Measurements from ENCODE around the gene GRID2.

The GRID2 gene

DNA sequence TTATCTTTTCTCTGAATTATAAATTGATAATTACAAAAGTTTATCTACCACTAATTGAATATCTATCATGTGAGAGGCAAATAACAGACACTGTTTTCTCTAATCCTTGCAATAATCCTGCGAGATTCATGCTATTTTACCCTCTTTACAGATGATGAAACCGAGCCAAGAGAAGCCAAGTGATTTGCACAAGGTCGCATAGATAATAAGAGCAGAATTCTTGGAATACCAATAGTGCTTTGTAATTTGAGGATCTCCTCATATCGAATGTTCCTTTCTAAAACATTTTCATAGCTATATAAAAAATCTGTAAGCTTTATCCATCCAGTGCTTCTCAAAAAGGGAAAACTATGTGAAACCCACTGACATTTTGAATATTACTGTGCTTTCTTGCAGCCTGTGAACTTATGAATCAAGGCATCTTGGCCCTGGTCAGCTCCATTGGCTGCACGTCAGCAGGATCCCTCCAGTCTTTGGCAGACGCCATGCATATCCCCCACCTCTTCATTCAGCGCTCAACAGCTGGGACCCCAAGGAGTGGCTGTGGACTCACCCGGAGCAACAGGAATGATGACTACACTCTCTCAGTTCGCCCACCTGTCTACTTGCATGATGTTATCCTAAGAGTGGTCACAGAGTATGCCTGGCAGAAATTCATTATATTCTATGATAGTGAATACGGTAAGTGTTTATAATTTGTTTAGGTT, 781.0 kb downstream of the GRID2 start:
- DNase-seq (ENCODE audit: low spot score), result no peak

DNA sequence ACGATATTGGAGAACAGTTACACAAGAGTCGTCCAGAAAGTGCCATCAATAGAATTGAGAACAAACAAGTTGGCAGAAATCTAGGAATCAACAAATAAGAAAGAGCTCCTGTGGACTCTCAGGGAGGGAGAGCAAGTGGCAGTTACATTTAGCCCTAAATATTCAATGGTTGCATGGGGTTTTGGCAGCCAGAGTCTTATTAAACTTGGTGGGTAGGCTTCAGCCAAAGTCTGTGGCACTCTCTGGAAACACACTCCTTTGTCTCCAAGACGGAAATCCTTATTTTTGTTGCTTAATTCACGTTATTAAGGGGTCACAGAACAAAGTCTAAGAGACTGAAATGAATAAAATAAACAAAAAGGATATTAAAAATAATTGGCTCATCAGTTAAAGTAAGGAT, 782.6 kb downstream of the GRID2 start:
- no peak for DNase-seq (ENCODE audit: low spot score)

DNA sequence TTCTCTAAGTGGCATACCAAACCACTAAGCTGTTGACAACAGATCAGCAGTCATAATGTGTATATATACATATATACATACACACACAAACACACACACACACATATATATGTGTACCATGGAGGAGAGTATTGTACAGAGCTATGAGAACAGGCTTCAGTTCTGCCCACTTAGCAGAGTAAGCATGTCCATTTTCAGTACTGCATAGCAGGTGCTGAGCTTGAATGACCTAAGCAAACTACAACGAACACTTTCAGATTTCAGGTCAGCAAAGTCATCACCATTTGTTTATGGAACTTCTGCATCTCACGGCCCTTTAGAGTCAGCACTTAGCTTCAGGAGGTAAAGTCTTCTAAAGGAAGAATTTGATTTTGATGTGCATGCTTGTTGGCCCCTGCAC, 789.0 kb downstream of the GRID2 start:
- no peak for DNase-seq (ENCODE audit: low spot score)

DNA sequence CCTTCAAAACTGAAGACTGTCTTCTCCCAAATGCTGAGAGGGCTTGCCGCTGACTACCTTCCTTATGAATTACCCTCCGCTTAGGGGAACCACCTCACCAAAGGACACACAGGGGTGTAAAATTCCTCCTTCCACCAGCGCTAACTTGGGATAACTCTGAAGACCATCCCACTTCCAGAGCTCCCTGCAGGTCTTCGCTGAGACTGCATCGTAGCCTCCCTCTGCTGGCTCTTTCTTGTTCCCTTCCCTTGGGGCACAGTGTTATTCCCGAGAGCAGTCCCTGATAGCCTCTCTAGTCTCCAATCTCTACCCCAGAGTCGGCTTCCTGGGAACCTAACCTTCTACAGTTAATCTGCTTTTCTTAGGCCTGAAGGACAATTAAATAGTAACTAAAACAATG, 799.3 kb downstream of the GRID2 start:
- DNase-seq (ENCODE audit: low spot score), result no peak

DNA sequence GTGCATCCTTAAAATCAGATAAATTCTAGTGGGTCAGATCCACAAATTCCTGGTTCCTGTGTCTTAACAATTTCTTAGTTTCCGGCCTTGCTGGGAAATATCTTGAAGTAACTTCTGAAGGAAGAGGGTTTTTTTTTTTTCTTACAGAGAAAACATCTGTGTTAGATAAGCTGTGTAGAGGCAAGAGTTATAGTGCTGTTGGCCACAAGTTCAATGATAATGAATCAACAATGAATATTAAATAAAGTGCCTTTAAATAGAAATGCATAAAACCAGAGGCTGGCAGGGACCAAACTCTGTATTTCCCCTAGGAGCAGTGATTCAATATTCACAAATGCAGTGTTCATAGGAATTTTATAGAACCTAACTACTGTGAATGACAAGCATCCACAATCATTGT, 812.9 kb downstream of the GRID2 start:
- DNase-seq (ENCODE audit: low spot score), result no peak

DNA sequence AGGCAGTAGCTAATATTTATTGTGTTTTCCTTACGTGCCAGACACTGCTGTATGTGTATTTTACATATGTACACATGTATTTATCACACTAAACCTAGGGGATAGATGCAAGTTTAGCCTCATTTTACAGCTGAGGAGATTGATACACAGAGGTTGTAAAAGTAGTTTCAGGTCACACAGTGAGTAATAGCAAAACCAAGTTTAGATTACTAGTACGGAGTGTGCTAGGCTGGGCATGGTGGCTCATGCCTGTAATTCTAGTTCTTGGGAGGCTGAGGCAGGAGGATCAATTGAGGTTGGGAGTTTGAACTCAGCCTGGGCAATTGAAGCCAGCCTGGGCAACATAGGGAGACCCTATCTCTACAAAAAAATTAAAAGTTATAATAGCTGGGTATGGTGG, 823.7 kb downstream of the GRID2 start:
- DNase-seq (ENCODE audit: low spot score), result no peak

DNA sequence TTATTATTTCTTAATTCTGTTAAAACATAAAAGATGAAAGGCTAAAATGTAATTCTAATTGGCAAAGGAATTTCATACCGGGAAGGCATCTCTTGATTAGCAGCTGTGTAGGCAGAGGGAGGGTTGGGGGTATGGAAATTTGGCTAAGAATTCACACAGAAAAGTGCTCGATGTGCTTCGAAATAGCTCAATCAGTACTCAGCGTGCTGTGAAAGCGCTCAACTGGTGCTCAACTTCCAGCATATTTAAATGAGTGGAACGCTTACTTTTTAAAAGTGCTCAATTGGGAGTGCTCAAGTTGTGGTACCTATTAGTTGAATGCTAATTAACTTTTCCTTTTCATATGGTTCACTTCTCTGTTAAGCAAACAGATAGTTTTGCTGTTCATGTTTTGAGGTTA, 828.9 kb downstream of the GRID2 start:
- DNase-seq (ENCODE audit: low spot score), result no peak

DNA sequence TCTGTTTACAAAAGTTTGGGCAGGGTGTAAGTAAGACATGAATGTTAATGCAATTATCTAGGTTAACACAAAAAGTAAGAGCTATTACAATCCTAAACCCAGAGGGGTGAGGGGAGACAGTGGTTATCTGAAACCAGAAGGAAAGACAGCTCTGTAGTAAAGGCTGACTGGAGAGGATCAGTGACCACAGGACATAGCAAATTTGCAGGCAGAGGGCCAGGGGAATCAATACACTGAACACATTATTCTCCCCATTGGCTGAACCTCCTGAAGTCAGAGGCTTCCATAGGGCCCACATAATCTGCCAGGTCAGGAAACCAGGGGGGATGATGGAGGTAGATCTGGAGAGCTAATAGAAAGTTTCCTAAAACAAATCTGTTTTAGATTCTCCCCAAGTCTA, 835.4 kb downstream of the GRID2 start:
- DNase-seq (ENCODE audit: low spot score), result no peak

DNA sequence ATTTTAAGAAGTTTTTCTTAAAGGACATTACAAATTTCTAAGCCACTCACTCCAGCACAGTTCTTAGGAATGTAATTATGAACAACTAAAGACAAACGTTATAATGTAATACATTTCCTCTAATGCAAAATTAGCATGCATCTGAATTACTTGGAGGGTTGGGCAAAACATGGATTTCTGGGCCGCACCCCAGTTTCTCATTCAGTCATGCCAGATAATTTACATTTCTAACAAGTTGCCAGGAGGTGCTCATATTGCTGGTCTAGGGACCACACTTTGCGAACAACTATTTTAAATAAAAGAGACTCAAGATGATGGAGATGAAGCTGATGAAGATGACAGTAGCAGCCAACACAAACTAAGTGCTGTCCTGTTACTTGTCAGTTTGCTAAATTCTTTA, 840.1 kb downstream of the GRID2 start:
- DNase-seq (ENCODE audit: low spot score), result no peak

DNA sequence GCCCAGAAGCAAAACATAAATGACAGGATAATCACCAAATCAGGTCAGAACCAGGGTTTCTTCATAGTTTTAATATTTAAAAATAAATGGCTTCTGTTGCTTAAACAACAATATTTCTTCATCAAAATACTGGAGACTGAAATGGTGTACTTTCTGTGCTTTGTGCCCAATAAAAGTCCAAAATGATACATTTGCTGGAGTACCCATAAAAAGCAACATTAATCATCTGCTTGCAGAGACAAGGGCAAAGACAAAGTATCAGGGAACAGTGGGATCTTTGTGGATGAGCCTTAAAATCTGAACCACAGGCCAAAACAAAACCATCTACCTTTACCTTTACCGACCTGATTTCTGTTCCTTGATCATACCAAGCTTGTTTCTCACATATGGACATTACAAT, 840.9 kb downstream of the GRID2 start:
- no peak for DNase-seq (ENCODE audit: low spot score)

DNA sequence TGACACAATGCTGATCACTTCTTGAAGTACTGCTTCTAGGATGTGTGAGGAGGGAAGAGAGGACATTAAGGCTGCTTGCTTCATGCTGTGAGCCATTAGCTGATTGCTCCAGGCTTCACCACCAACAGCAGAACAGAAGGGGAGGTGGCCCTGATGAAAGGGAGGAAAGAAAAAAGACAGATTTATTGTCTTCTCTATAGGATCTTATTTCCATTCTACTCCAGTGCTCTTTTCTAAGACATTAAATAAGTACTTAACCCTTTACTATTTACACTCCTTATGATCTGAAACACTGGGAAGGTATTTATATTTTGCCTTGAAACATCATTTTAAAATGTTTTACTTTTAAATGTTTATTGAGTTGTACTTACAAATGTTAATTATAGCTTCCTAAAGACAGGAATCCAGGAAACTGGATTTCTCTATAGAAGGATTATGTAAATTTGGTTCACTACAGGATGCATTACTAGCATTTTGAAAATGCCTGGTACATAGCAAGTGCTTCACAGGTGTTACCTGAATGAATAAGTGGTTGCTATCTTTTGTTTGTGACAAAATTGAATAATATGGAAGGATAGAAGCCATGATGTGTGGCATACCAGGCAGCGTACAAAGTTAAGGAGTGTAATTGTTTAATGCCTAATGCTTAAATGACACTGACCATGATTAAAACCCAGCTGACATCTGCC, 843.9 kb downstream of the GRID2 start:
- no peak for DNase-seq (ENCODE audit: low spot score)

DNA sequence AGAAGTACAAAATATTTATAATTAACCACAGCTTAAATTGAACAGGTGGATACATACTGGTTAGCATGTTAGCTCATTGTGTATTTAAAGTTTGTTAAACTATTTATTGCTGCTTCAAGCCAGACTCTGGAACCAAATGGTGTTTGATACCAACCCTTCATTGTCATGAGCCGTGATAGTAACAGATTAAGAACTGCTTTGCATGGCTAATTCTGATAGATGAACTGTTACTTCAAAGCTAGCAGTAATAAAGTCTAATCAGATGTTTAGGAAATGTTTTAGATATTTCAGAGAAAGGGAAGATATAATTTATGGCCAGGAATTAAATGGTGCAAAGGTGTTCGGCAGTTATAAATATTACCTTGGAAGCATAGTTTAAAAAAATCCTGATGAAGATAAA, 848.7 kb downstream of the GRID2 start:
- DNase-seq (ENCODE audit: low spot score), result no peak

DNA sequence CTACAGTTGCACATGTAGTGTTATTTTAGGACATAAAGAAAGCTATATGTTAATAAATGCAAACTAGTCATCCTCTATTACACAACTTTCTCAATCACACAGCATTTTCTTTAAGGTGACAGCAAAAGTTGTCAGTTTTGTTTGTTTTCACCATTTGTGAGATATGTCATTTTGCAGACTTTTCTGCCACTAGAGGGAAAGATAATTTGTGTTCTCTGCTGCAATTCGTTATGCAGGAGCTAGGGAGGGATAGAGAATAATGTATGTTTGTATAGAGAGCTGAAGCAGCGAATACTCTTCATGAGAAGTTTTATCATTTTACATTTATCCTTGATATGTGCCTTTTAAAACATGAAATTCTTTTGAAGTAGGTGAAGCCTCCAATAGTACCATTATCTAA, 854.2 kb downstream of the GRID2 start:
- no peak for DNase-seq (ENCODE audit: low spot score)

DNA sequence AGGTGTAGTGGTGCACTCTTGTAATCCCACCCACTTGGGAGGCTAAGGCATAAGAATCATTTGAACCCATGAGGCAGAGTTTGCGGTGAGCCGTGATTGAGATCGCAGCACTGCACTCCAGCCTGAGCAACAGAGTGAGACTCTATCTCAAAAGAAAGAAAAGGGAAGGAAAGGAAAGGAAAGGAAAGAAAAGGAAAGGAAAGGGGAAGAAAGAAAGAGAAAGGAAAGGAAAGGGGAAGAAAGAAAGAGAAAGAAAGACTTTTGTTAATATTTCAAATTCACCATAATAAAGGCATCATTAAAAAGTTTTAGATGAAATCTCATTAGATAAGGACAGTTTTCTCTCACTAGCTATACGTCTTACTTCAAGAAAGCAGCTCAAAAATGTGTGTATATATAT, 864.3 kb downstream of the GRID2 start:
- no peak for DNase-seq (ENCODE audit: low spot score)

DNA sequence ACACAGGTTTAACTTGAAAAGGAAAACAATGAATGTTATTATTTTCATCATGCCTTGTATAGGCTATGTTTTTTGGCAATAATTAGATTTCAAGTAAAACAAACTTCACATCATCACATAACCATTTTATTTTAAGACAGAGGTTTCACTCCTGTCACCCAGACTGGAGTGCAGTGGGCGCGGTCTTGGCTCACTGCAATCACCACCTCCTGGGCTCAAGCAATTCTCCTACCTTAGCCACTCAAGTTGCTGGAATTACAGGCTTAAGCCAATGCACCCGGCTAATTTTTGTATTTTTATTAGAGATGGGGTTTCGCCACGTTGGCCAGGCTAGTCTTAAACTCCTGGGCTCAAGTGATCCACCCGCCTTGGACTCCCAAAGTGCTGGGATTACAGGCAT, 866.2 kb downstream of the GRID2 start:
- no peak for DNase-seq (ENCODE audit: low spot score)

DNA sequence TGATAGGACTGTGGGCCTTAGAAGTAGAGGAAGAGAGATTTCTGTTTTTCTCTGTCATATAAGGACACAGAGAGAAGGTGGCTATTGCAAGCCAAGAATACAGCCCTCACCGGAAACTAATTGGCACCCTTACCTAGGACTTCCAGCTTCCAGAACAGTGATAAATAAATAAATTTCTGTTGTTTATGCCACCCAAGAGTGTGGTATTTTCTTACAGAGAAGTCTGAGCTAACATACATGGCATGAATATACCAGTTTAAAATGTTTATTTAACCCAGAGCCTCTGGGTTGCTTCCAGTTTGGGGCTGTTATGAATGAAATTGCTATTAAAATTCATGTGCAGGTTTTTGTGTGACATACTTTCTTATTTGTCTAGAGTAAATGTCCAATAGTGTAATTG, 870.8 kb downstream of the GRID2 start:
- DNase-seq (ENCODE audit: low spot score), result no peak

DNA sequence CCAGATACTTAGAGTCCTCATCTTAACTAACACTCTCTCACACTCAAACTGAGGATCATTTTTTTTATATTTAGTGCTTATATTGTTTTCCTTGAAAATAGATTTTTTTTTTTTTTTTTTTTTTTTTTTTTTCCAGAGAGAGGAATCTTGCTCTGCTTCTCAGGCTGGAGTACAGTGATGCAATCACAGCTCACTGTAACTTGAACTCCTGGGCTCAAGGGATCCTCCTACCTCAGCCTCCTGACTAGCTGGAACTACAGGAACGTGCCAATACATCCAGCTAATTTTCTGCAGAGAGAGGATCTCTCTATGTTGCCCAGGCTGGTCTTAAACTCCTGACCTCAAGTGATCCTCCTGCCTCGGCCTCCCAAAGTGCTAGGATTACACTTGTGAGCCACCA, 874.5 kb downstream of the GRID2 start:
- DNase-seq (ENCODE audit: low spot score), result no peak

DNA sequence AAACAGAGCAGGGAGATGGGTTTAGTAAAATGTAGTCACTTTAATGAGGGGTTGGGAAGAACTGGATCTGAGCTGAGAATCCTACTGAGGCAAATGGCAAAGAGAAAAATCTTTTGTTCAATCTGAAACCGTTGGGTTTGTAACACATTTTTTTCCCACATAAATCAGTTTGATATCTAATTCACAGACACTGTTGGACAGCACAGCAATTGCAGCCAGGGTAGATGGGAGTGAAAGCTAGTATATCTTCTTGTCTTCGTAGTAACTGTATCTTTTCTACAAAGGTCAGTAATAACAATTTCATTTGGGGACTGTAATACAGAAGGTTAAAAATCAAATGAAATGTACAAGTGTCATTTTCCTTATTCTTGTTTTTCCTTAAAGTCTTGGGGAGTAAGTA, 875.3 kb downstream of the GRID2 start:
- no peak for DNase-seq (ENCODE audit: low spot score)

DNA sequence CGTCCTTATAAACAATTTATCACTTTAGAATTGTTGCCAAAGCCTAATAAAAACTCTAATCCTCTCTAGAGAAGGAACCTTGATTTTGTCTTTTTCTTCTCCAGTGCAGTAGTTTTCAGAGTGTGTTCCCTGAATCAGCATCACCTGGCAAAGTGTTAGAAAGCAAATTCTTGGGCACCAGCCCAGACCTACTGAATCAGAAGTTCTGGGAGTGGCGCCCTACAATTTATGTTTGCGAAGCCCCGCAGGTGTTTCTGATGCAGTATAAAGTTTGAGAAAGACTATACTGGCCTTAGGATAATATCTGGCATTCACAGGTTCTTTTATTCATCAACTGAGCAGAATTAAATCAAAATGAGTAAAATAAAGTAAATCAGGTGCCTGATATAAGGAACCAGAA, 879.0 kb downstream of the GRID2 start:
- DNase-seq (ENCODE audit: low spot score), result no peak

DNA sequence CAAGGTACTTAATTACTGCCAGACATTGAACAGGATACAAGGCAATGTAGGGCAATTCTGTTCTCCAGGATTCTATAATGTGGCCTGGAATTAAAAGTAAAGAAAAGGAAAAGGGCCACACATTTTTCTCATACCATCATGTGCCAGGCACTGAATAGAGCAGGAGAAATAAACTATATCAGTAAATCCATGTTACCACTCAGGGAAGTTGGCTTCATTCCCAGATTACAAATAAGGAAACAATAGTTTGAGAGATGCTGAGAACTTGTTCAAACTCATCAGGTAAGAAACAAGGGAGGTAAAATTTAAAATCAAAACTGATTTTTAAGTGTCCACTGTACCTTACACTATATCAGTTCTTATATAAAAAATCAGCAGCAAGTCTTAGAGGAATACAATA, 879.8 kb downstream of the GRID2 start:
- no peak for DNase-seq (ENCODE audit: low spot score)

DNA sequence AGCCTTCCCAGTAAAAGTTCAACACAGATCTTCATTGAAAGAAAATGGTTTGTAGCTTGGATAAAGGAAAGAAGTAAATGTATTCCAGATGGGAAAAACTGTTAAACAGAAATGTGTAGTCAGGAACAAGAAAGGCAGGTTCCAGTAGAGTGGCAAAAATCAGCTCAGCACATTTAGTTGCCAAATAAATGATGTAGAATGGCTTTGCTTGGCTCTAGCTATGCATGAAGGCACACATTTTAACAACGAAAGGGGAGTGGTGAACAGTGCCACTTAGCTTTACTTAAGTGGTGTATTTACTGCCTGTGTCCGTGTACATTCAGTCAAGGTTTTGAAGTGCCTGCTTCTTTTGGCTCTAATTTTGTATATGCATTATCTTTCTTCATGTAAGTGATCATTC, 880.3 kb downstream of the GRID2 start:
- DNase-seq (ENCODE audit: low spot score), result no peak

DNA sequence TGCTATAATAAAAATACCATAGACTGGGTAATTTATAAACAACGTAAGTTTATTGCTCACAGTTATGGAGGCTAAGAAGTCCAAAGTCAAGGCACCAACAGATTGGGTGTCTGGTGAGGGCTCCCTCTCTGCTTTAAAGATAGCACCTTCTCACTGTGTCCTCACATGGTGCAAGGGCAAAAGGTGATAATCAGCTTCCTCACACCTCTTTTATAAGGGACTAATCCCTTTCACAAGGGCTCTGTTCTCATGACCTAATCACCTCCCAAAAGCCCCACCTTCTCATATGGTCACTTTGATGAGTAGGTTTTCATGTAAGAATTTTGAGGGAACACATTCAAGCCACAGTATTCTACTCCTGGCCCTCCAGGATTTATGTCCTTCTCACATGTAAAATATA, 883.1 kb downstream of the GRID2 start:
- no peak for DNase-seq (ENCODE audit: low spot score)

DNA sequence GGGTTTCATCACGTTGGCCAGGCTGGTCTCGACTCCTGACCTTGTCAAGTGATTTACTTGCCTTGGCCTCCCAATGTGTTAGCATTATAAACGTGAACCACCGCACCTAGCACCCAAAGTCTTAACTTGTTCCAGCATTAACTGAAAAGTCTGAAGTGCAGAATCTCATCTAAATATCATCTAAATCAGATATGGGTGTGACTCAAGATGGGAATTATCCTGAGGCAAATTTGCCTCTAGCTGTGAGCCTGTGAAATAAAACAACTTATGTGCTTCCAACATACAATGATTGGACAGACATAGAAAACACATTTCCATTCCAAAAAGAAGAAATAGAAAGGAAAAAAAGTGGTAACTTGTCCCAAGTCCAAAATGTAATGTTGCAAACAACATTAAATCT, 883.7 kb downstream of the GRID2 start:
- DNase-seq (ENCODE audit: low spot score), result no peak

DNA sequence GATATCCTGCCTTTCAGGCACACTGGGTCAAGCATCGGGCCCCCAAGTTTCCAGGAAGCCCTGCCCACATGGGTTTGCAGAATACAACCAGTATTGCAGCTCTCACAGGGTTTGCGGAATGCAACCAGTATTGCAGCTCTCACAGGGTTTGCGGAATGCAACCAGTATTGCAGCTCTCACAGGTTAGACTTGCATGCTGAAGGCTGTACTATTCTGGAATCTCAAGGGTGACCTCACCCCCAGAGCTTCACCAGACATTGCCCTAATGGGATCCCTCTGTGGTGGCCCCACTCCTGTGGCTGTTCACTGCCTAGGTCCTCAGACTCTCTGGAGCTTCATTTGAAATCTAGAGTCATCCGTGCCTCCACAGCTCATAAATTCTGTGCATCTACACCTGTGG, 884.1 kb downstream of the GRID2 start:
- no peak for DNase-seq (ENCODE audit: low spot score)

All from kidney tubule cell (primary cell).